K562 (cell line): ENCODE measurements around the gene CD48. TPM values are rescaled to one million over a fixed set of nuclear protein-coding genes. Genes with fewer than 3 reads are reported as not detected.

Experiments
- MGA ChIP-seq: fragments of 450-650 bp; IDR thresholded peaks from 2 replicates; pipeline ENCODE4 v1.6.1; 2016; ENCODE audit warnings: mild to moderate bottlenecking, moderate library complexity
- polyA plus RNA-seq, 8 experiments: library from polyadenylated mRNA; depleted of rRNA in 4 of 8; stranded (reverse) in 5 of 8; unstranded in 3 of 8; fragments of >200 nt; fragmentation: Nextera tagmentation in 2 of 8; fragmentation: Illumina TruSeq in 1 of 8; extraction: Ambion mirVana in 2 of 8; extraction: Trizol in 1 of 8; gene quantifications; 2 replicates each; pipeline versions ENCODE4 v1.2.1 to v1.2.3, GENCODE V29; 2011 to 2014; ENCODE audit warnings: inconsistent platforms in 1 of 8, missing spikeins in 1 of 8
- total RNA-seq, 7 experiments: library from RNA; depleted of rRNA in 6 of 7; stranded (reverse); fragments of >200 nt in 6 of 7; fragmentation: Illumina TruSeq in 2 of 7; extraction: Trizol in 2 of 7; gene quantifications; 2 replicates each; pipeline versions ENCODE4 v1.2.1 to v1.2.3, GENCODE V29; 2011 to 2021; ENCODE audit warnings: low replicate concordance in 1 of 7

Gene CD48
- total and polyA plus RNA-seq, 9 of the 15 experiments (the other 6 are each of a cell fraction or from before 2014, with no cell fraction given) = 0.10 to 0.42 (median 0.29) TPM; not detected in 3

- TF ChIP-seq MGA = no peak
These were observed 82.8 kb downstream of the CD48 start (continued) for GRCh38 chr1:160628799-160629263.

Other genes with a start within 250 kb of the CD48 start
Only the 7 nearest of the 8 such genes appear.
- 0.94 and 1.1 TPM in 2 replicates for gene SLAMF6, start 188.6 kb downstream of the CD48 start, total RNA-seq (2014; rRNA removed)
- gene SLAMF6, start 188.6 kb downstream of the CD48 start, total RNA-seq (2014; rRNA removed; fragmentation: Illumina TruSeq; extraction: Trizol) = 1.8 and 2.0 TPM in 2 replicates
- 3.9 and 4.8 TPM in 2 replicates for gene SLAMF6, start 188.6 kb downstream of the CD48 start, total RNA-seq (2015; rRNA removed; fragmentation: Illumina TruSeq; extraction: Trizol)
- gene SLAMF6, start 188.6 kb downstream of the CD48 start, total RNA-seq (2021) = 0.87 and 1.0 TPM in 2 replicates
- gene SLAMF6, start 188.6 kb downstream of the CD48 start, polyA plus RNA-seq (2011; rRNA removed) = 0.70 and 0.77 TPM in 2 replicates
- 2.0 and 2.9 TPM in 2 replicates for gene SLAMF6, start 188.6 kb downstream of the CD48 start, polyA plus RNA-seq (2014; fragmentation: Illumina TruSeq; extraction: Trizol)
- gene SLAMF6, start 188.6 kb downstream of the CD48 start, polyA plus RNA-seq (2014; fragmentation: Nextera tagmentation; extraction: Ambion mirVana) = 1 to 10 TPM in 1 of 2 experiments, under 1 TPM in 1; 0.56 to 1.7 TPM
- 0.90 and 1.6 TPM in 2 replicates for gene SLAMF6, start 188.6 kb downstream of the CD48 start, polyA plus RNA-seq (2014; rRNA removed)
- gene CD84, start 132.3 kb downstream of the CD48 start, total RNA-seq (2014; rRNA removed) = 0.82 and 1.4 TPM in 2 replicates
- gene CD84, start 132.3 kb downstream of the CD48 start, total RNA-seq (2014; rRNA removed; fragmentation: Illumina TruSeq; extraction: Trizol) = 2.2 and 2.5 TPM in 2 replicates
- 6.8 TPM in 2 replicates for gene CD84, start 132.3 kb downstream of the CD48 start, total RNA-seq (2015; rRNA removed; fragmentation: Illumina TruSeq; extraction: Trizol)
- 1.9 and 2.5 TPM in 2 replicates for gene CD84, start 132.3 kb downstream of the CD48 start, total RNA-seq (2021)
- 2.0 and 7.3 TPM in 2 replicates for gene CD84, start 132.3 kb downstream of the CD48 start, polyA plus RNA-seq (2011; rRNA removed)
- gene CD84, start 132.3 kb downstream of the CD48 start, polyA plus RNA-seq (2014; fragmentation: Illumina TruSeq; extraction: Trizol) = 3.1 and 3.5 TPM in 2 replicates
- gene CD84, start 132.3 kb downstream of the CD48 start, polyA plus RNA-seq (2014; fragmentation: Nextera tagmentation; extraction: Ambion mirVana) = 1 to 10 TPM; 1.0 to 1.5 TPM
- gene CD84, start 132.3 kb downstream of the CD48 start, polyA plus RNA-seq (2014; rRNA removed) = 1.6 and 1.8 TPM in 2 replicates
- gene SLAMF1, start 64.8 kb downstream of the CD48 start, total RNA-seq (2014; rRNA removed) = not detected in 2 replicates
- gene SLAMF1, start 64.8 kb downstream of the CD48 start, total RNA-seq (2014; rRNA removed; fragmentation: Illumina TruSeq; extraction: Trizol) = not detected in 2 replicates
- gene SLAMF1, start 64.8 kb downstream of the CD48 start, total RNA-seq (2015; rRNA removed; fragmentation: Illumina TruSeq; extraction: Trizol) = 0.04 and 0.15 TPM in 2 replicates
- gene SLAMF1, start 64.8 kb downstream of the CD48 start, total RNA-seq (2021) = 0.11 and 0.22 TPM in 2 replicates
- gene SLAMF1, start 64.8 kb downstream of the CD48 start, polyA plus RNA-seq (2011; rRNA removed) = not detected in 2 replicates
- 0.08 TPM in 1 of 2 replicates, not detected in the other for gene SLAMF1, start 64.8 kb downstream of the CD48 start, polyA plus RNA-seq (2014; fragmentation: Illumina TruSeq; extraction: Trizol)
- gene SLAMF1, start 64.8 kb downstream of the CD48 start, polyA plus RNA-seq (2014; fragmentation: Nextera tagmentation; extraction: Ambion mirVana) = under 1 TPM; 0.04 to 0.13 TPM
- 0.17 TPM in 1 of 2 replicates, not detected in the other for gene SLAMF1, start 64.8 kb downstream of the CD48 start, polyA plus RNA-seq (2014; rRNA removed)
- 0.12 TPM in 1 of 2 replicates, not detected in the other for gene SLAMF7, start 27.4 kb upstream of the CD48 start, total RNA-seq (2014; rRNA removed)
- 0.11 and 0.19 TPM in 2 replicates for gene SLAMF7, start 27.4 kb upstream of the CD48 start, total RNA-seq (2014; rRNA removed; fragmentation: Illumina TruSeq; extraction: Trizol)
- 0.18 and 0.23 TPM in 2 replicates for gene SLAMF7, start 27.4 kb upstream of the CD48 start, total RNA-seq (2015; rRNA removed; fragmentation: Illumina TruSeq; extraction: Trizol)
- 0.35 and 0.49 TPM in 2 replicates for gene SLAMF7, start 27.4 kb upstream of the CD48 start, total RNA-seq (2021)
- gene SLAMF7, start 27.4 kb upstream of the CD48 start, polyA plus RNA-seq (2011; rRNA removed) = not detected in 2 replicates
- gene SLAMF7, start 27.4 kb upstream of the CD48 start, polyA plus RNA-seq (2014; fragmentation: Illumina TruSeq; extraction: Trizol) = 0.22 and 0.36 TPM in 2 replicates
- gene SLAMF7, start 27.4 kb upstream of the CD48 start, polyA plus RNA-seq (2014; fragmentation: Nextera tagmentation; extraction: Ambion mirVana) = under 1 TPM; 0.17 to 0.39 TPM
- 0.19 and 1.2 TPM in 2 replicates for gene SLAMF7, start 27.4 kb upstream of the CD48 start, polyA plus RNA-seq (2014; rRNA removed)
- not detected in 2 replicates for gene LY9, start 84.4 kb upstream of the CD48 start, total RNA-seq (2014; rRNA removed)
- gene LY9, start 84.4 kb upstream of the CD48 start, total RNA-seq (2014; rRNA removed; fragmentation: Illumina TruSeq; extraction: Trizol) = not detected in 2 replicates
- gene LY9, start 84.4 kb upstream of the CD48 start, total RNA-seq (2015; rRNA removed; fragmentation: Illumina TruSeq; extraction: Trizol) = not detected in 2 replicates
- gene LY9, start 84.4 kb upstream of the CD48 start, total RNA-seq (2021) = not detected in 2 replicates
- gene LY9, start 84.4 kb upstream of the CD48 start, polyA plus RNA-seq (2011; rRNA removed) = not detected in 2 replicates
- not detected in 2 replicates for gene LY9, start 84.4 kb upstream of the CD48 start, polyA plus RNA-seq (2014; fragmentation: Illumina TruSeq; extraction: Trizol)
- not detected for gene LY9, start 84.4 kb upstream of the CD48 start, polyA plus RNA-seq (2014; fragmentation: Nextera tagmentation; extraction: Ambion mirVana)
- gene LY9, start 84.4 kb upstream of the CD48 start, polyA plus RNA-seq (2014; rRNA removed) = not detected in 2 replicates
- not detected in 2 replicates for gene CD244, start 151.1 kb upstream of the CD48 start, total RNA-seq (2014; rRNA removed)
- gene CD244, start 151.1 kb upstream of the CD48 start, total RNA-seq (2014; rRNA removed; fragmentation: Illumina TruSeq; extraction: Trizol) = not detected in 2 replicates
- gene CD244, start 151.1 kb upstream of the CD48 start, total RNA-seq (2015; rRNA removed; fragmentation: Illumina TruSeq; extraction: Trizol) = not detected in 2 replicates
- not detected in 2 replicates for gene CD244, start 151.1 kb upstream of the CD48 start, total RNA-seq (2021)
- not detected in 2 replicates for gene CD244, start 151.1 kb upstream of the CD48 start, polyA plus RNA-seq (2011; rRNA removed)
- gene CD244, start 151.1 kb upstream of the CD48 start, polyA plus RNA-seq (2014; fragmentation: Illumina TruSeq; extraction: Trizol) = not detected in 2 replicates
- gene CD244, start 151.1 kb upstream of the CD48 start, polyA plus RNA-seq (2014; fragmentation: Nextera tagmentation; extraction: Ambion mirVana) = not detected
- not detected in 2 replicates for gene CD244, start 151.1 kb upstream of the CD48 start, polyA plus RNA-seq (2014; rRNA removed)
- gene ITLN1, start 173.4 kb upstream of the CD48 start, total RNA-seq (2014; rRNA removed) = not detected in 2 replicates
- not detected in 2 replicates for gene ITLN1, start 173.4 kb upstream of the CD48 start, total RNA-seq (2014; rRNA removed; fragmentation: Illumina TruSeq; extraction: Trizol)
- not detected in 2 replicates for gene ITLN1, start 173.4 kb upstream of the CD48 start, total RNA-seq (2015; rRNA removed; fragmentation: Illumina TruSeq; extraction: Trizol)
- gene ITLN1, start 173.4 kb upstream of the CD48 start, total RNA-seq (2021) = not detected in 2 replicates
- gene ITLN1, start 173.4 kb upstream of the CD48 start, polyA plus RNA-seq (2011; rRNA removed) = not detected in 2 replicates
- not detected in 2 replicates for gene ITLN1, start 173.4 kb upstream of the CD48 start, polyA plus RNA-seq (2014; fragmentation: Illumina TruSeq; extraction: Trizol)
- not detected for gene ITLN1, start 173.4 kb upstream of the CD48 start, polyA plus RNA-seq (2014; fragmentation: Nextera tagmentation; extraction: Ambion mirVana)
- not detected in 2 replicates for gene ITLN1, start 173.4 kb upstream of the CD48 start, polyA plus RNA-seq (2014; rRNA removed)